T follicular helper cell (primary cell): ENCODE results near the gene ZFP57.

Experiments used
- DNase-seq: peaks from one replicate; pipeline ENCODE4 v3.0.0-alpha.2; 2020; ENCODE audit warnings: low read depth

Gene ZFP57

GRCh38 chr6:29655658-29656057 is 25.3 kb downstream of the ZFP57 start:
- DNase-seq, result no peak

GRCh38 chr6:29653452-29654038 is 27.4 kb downstream of the ZFP57 start:
- peak; percentile 25 for DNase-seq

- no peak for DNase-seq
Measured at GRCh38 chr6:29652198-29652584, 28.8 kb downstream of the ZFP57 start.

- no peak for DNase-seq
Measured at GRCh38 chr6:29651413-29652197, 29.3 kb downstream of the ZFP57 start.

GRCh38 chr6:29649701-29650673 is 31.0 kb downstream of the ZFP57 start:
- DNase-seq, result peak; percentile 99

- no peak for DNase-seq
Measured at GRCh38 chr6:29647927-29648642, 32.9 kb downstream of the ZFP57 start.

GRCh38 chr6:29641430-29642148 is 39.4 kb downstream of the ZFP57 start:
- DNase-seq, result no peak

- no peak for DNase-seq
Measured at GRCh38 chr6:29637247-29637646, 43.7 kb downstream of the ZFP57 start.

GRCh38 chr6:29633534-29633905 is 47.4 kb downstream of the ZFP57 start:
- DNase-seq, result no peak

- DNase-seq, result peak; percentile 64
Measured at GRCh38 chr6:29632789-29633533, 48.0 kb downstream of the ZFP57 start, which contains the start of gene GABBR1. TSS of gene GABBR1 (minus strand) at chr6:29633183. CDS start at chr6:29632385, 798 bp downstream.

GRCh38 chr6:29631860-29632731 is 48.9 kb downstream of the ZFP57 start:
- peak; percentile 56 for DNase-seq

GRCh38 chr6:29631209-29631810 is 49.6 kb downstream of the ZFP57 start:
- no peak for DNase-seq

GRCh38 chr6:29630315-29630714 is 50.6 kb downstream of the ZFP57 start:
- DNase-seq, result no peak

GRCh38 chr6:29629571-29629970 is 51.4 kb downstream of the ZFP57 start:
- no peak for DNase-seq

- DNase-seq, result peak; percentile 43
Measured at GRCh38 chr6:29628419-29629281, 52.3 kb downstream of the ZFP57 start.

GRCh38 chr6:29627755-29628418 is 53.1 kb downstream of the ZFP57 start:
- DNase-seq, result peak; percentile 54
